Stimulated activated CD8-positive, alpha-beta memory T cell treated with anti-CD3 and anti-CD28 coated beads, Interleukin-15, amount 100 ng/mL, for 1 hour (primary cell): ENCODE results near the gene WBP11.
A peak's percentile ranks its signal among the peaks of the same experiment; 100 is the strongest.

Experiments used
- DNase-seq: peaks from one replicate; pipeline ENCODE4 v3.0.0-alpha.2; 2020; ENCODE audit warnings: low read depth

The WBP11 gene

GRCh38 chr12:14803011-14803829, at the start of gene WBP11, which contains the start of gene C12orf60:
TSS of gene WBP11 (minus strand) at chr12:14803478. CDS start at chr12:14801383, 2,095 bp downstream.
TSS of gene C12orf60 (plus strand) at chr12:14803670. CDS start at chr12:14822936, 19,266 bp downstream.
- peak; percentile 68 for DNase-seq

GRCh38 chr12:14852880-14853279, 49.6 kb upstream of the WBP11 start:
- DNase-seq = no peak

- DNase-seq = no peak
These were observed 47.8 kb upstream of the WBP11 start for GRCh38 chr12:14850929-14851663.

- no peak for DNase-seq
These were observed 46.4 kb upstream of the WBP11 start for GRCh38 chr12:14849661-14850060.

GRCh38 chr12:14846876-14847580, 43.8 kb upstream of the WBP11 start:
- no peak for DNase-seq

- no peak for DNase-seq
These were observed 42.8 kb upstream of the WBP11 start for GRCh38 chr12:14846042-14846587.

GRCh38 chr12:14845350-14845750, 42.1 kb upstream of the WBP11 start:
- peak; percentile 14 for DNase-seq

- DNase-seq = no peak
These were observed 41.1 kb upstream of the WBP11 start for GRCh38 chr12:14844401-14844800.

GRCh38 chr12:14843425-14843887, 40.2 kb upstream of the WBP11 start, which contains the start of gene ART4:
TSS of gene ART4 (minus strand) at chr12:14843526. CDS start at chr12:14843113, 413 bp downstream.
- no peak for DNase-seq

- DNase-seq = no peak
These were observed 39.0 kb upstream of the WBP11 start for GRCh38 chr12:14842315-14842714.

- DNase-seq = no peak
These were observed 38.5 kb upstream of the WBP11 start for GRCh38 chr12:14841761-14842160.

GRCh38 chr12:14840616-14841015, 37.3 kb upstream of the WBP11 start:
- DNase-seq = no peak

- DNase-seq = no peak
These were observed 36.0 kb upstream of the WBP11 start for GRCh38 chr12:14839262-14839661.

- DNase-seq = no peak
These were observed 33.3 kb upstream of the WBP11 start for GRCh38 chr12:14836336-14837210.

- no peak for DNase-seq
These were observed 31.2 kb upstream of the WBP11 start for GRCh38 chr12:14834509-14834908.

- DNase-seq = no peak
These were observed 30.7 kb upstream of the WBP11 start for GRCh38 chr12:14833952-14834351.

GRCh38 chr12:14833336-14833735, 30.1 kb upstream of the WBP11 start:
- DNase-seq = no peak

GRCh38 chr12:14828892-14829291, 25.6 kb upstream of the WBP11 start:
- DNase-seq = no peak

- DNase-seq = no peak
These were observed 23.8 kb upstream of the WBP11 start for GRCh38 chr12:14827043-14827442.

- DNase-seq = no peak
These were observed 23.2 kb upstream of the WBP11 start for GRCh38 chr12:14826491-14826890.

GRCh38 chr12:14825256-14825655, 22.0 kb upstream of the WBP11 start:
- DNase-seq = no peak
